H1 (cell line): ENCODE results near the gene LHFPL6. TPM values are rescaled to one million over a fixed set of nuclear protein-coding genes. Genes with fewer than 3 reads are reported as not detected.

Experiments
- CTCF ChIA-PET: fragments of 300-600 bp; sonication (Branson Sonifier 250); formaldehyde crosslinking; loops from one replicate; lab custom pipeline; 2021; ENCODE audit not compliant: partially characterized antibody; lab: Charles Lee
- POLR2A ChIA-PET: fragments of 300-600 bp; sonication (Branson Sonifier 250); formaldehyde crosslinking; loops from one replicate; lab custom pipeline; 2021; ENCODE audit warnings: inconsistent platforms; ENCODE audit not compliant: partially characterized antibody; lab: Charles Lee
- DNase-seq, 2 experiments: peaks; one replicate each; pipeline versions ENCODE4 v3.0.0 to v3.0.0-alpha.2; 2010 to 2022; ENCODE audit warnings: low spot score in 2 of 2, low read depth in 1 of 2, mixed read lengths in 1 of 2
- FAIRE-seq: peaks from 2 replicates; lab custom pipeline; 2011; peaks lifted over from hg19 to GRCh38; lab: Jason Lieb, UNC
- H2AFZ ChIP-seq: 2 replicates; pipeline ENCODE4 v1.8.1; 2012; ENCODE audit warnings: low read length, inconsistent platforms
- H2AK5ac ChIP-seq: 2 replicates; pipeline ENCODE4 v1.6.1; 2013; ENCODE audit warnings: low read depth, low read length
- H2BK120ac ChIP-seq: replicated peaks from 2 replicates; pipeline ENCODE3; 2013; ENCODE audit warnings: low read depth, low read length, inconsistent platforms
- H2BK12ac ChIP-seq: 2 replicates; pipeline ENCODE4 v1.6.1; 2013; ENCODE audit warnings: low read depth, low read length
- H2BK15ac ChIP-seq: 2 replicates; pipeline ENCODE4 v1.6.1; 2013; ENCODE audit warnings: low read length
- H2BK20ac ChIP-seq: 2 replicates; pipeline ENCODE4 v1.6.1; 2013; ENCODE audit warnings: low read length
- H2BK5ac ChIP-seq: 2 replicates; pipeline ENCODE4 v1.6.1; 2013; ENCODE audit warnings: low read depth, low read length
- H3K14ac ChIP-seq: 2 replicates; pipeline ENCODE4 v1.6.1; 2013; ENCODE audit warnings: inconsistent platforms; ENCODE audit not compliant: insufficient read length
- H3K18ac ChIP-seq: 2 replicates; pipeline ENCODE4 v1.6.1; 2013; ENCODE audit warnings: low read length; ENCODE audit errors: extremely low read depth
- H3K23ac ChIP-seq: 2 replicates; pipeline ENCODE4 v1.6.1; 2013; ENCODE audit warnings: inconsistent platforms; ENCODE audit not compliant: insufficient read length
- H3K23me2 ChIP-seq: 2 replicates; pipeline ENCODE4 v1.6.1; 2013; ENCODE audit warnings: low read depth, low read length
- H3K27ac ChIP-seq: 2 replicates; pipeline ENCODE4 v1.6.1; 2011; ENCODE audit warnings: low read depth, low read length, inconsistent platforms
- H3K27me3 ChIP-seq, 4 experiments: replicated peaks in 1 of 4; 1 replicate in 1 of 4; 2 replicates in 3 of 4; pipeline versions ENCODE4 v1.6.1 to v1.8.1; 2011 to 2013; ENCODE audit warnings: low read length in 3 of 4, mild to moderate bottlenecking in 3 of 4, inconsistent platforms in 2 of 4, mixed read lengths in 2 of 4, moderate library complexity in 1 of 4; ENCODE audit not compliant: control insufficient read depth in 3 of 4, insufficient read depth in 3 of 4; ENCODE audit errors: extremely low read depth in 1 of 4
- H3K36me3 ChIP-seq, 4 experiments: 2 replicates each; pipeline versions ENCODE4 v1.6.1 to v1.8.1; 2011 to 2013; ENCODE audit warnings: mild to moderate bottlenecking in 4 of 4, low read length in 3 of 4, moderate library complexity in 2 of 4, control low read depth in 1 of 4, inconsistent platforms in 1 of 4; ENCODE audit not compliant: insufficient read depth in 4 of 4, control insufficient read depth in 2 of 4
- H3K4ac ChIP-seq: replicated peaks from 2 replicates; pipeline ENCODE3; 2013; ENCODE audit warnings: low read length, low read depth, mixed read lengths, inconsistent platforms; ENCODE audit not compliant: insufficient read length
- H3K4me1 ChIP-seq, 4 experiments: replicated peaks in 1 of 4; 1 replicate in 1 of 4; 2 replicates in 3 of 4; pipeline versions ENCODE4 v1.6.1 to v1.8.1; 2011 to 2013; ENCODE audit warnings: low read length in 3 of 4, inconsistent platforms in 2 of 4, mixed read lengths in 1 of 4; ENCODE audit not compliant: insufficient read depth in 4 of 4, control insufficient read depth in 3 of 4
- H3K4me2 ChIP-seq, 2 experiments: 2 replicates each; pipeline versions ENCODE4 v1.6.1 to v1.8.1; 2011 to 2013; ENCODE audit warnings: low read depth in 2 of 2, low read length in 2 of 2, control low read depth in 1 of 2, inconsistent platforms in 1 of 2, mild to moderate bottlenecking in 1 of 2; ENCODE audit not compliant: insufficient read depth in 1 of 2
- H3K4me3 ChIP-seq, 4 experiments: fragments of 200-600, 300-600 bp in 1 of 4; sonication (generic), shearing (Covaris generic), sonication (Bioruptor Twin) in 1 of 4; 2 replicates each; pipeline versions ENCODE4 v1.5.1 to v1.8.1; 2011 to 2016; ENCODE audit warnings: low read length in 4 of 4, low read depth in 3 of 4, control low read depth in 2 of 4, inconsistent platforms in 2 of 4, mild to moderate bottlenecking in 2 of 4, mixed read lengths in 1 of 4, moderate library complexity in 1 of 4; ENCODE audit not compliant: insufficient read depth in 2 of 4; ENCODE audit errors: extremely low read depth in 1 of 4
- H3K56ac ChIP-seq: replicated peaks from 2 replicates; pipeline ENCODE3; 2013; ENCODE audit warnings: low read depth, mild to moderate bottlenecking, mixed read lengths, low read length, inconsistent platforms; ENCODE audit not compliant: insufficient read length
- H3K79me1 ChIP-seq: 2 replicates; pipeline ENCODE4 v1.6.1; 2013; ENCODE audit warnings: low read depth, low read length, control low read depth
- H3K79me2 ChIP-seq, 2 experiments: 2 replicates each; pipeline versions ENCODE4 v1.6.1 to v1.8.1; 2012 to 2013; ENCODE audit warnings: low read length in 2 of 2, mild to moderate bottlenecking in 2 of 2, inconsistent platforms in 1 of 2; ENCODE audit not compliant: insufficient read depth in 2 of 2, control insufficient read depth in 1 of 2
- H3K9ac ChIP-seq, 4 experiments: replicated peaks in 1 of 4; 1 replicate in 1 of 4; 2 replicates in 3 of 4; pipeline versions ENCODE4 v1.6.1 to v1.8.1; 2011 to 2013; ENCODE audit warnings: low read depth in 3 of 4, low read length in 3 of 4, control low read depth in 2 of 4, mild to moderate bottlenecking in 2 of 4, moderate library complexity in 2 of 4, inconsistent platforms in 1 of 4; ENCODE audit errors: extremely low read depth in 1 of 4
- H3K9me3 ChIP-seq, 2 experiments: 2 replicates each; pipeline versions ENCODE4 v1.6.1 to v1.8.1; 2012 to 2013; ENCODE audit warnings: mild to moderate bottlenecking in 2 of 2, moderate library complexity in 2 of 2, control low read depth in 1 of 2, inconsistent platforms in 1 of 2, low read depth in 1 of 2, low read length in 1 of 2, mixed read lengths in 1 of 2; ENCODE audit not compliant: insufficient read depth in 2 of 2
- H4K20me1 ChIP-seq, 2 experiments: replicated peaks in 1 of 2; 2 replicates each; pipeline versions ENCODE3 to v1.8.1; 2011 to 2013; ENCODE audit warnings: inconsistent platforms in 2 of 2, low read length in 2 of 2, mild to moderate bottlenecking in 1 of 2; ENCODE audit not compliant: insufficient read depth in 2 of 2, control insufficient read depth in 1 of 2
- H4K5ac ChIP-seq: 2 replicates; pipeline ENCODE4 v1.6.1; 2013; ENCODE audit warnings: low read length, low read depth, mixed read lengths, inconsistent platforms; ENCODE audit not compliant: insufficient read length
- H4K8ac ChIP-seq: 2 replicates; pipeline ENCODE4 v1.8.0; 2013; ENCODE audit warnings: mild to moderate bottlenecking, moderate library complexity, low read length, inconsistent platforms; ENCODE audit not compliant: insufficient read depth; ENCODE audit errors: extremely low read depth
- H4K91ac ChIP-seq: replicated peaks from 2 replicates; pipeline ENCODE3; 2013; ENCODE audit warnings: low read length, mixed read lengths, inconsistent platforms; ENCODE audit not compliant: insufficient read length
- SP1 ChIP-seq: IDR thresholded peaks from 2 replicates; pipeline ENCODE4 v1.6.1; 2011; ENCODE audit warnings: low read depth, low read length
- WGBS, 2 experiments: shearing (Covaris generic) in 1 of 2; methylation state at CpG; one replicate each; pipeline versions ENCODE4 v1.1.6 to v1.1.7; 2013 to 2015; ENCODE audit warnings: low lambda C conversion rate in 2 of 2, mixed read lengths in 2 of 2, inconsistent platforms in 1 of 2, low coverage in 1 of 2, missing lambda C conversion rate in 1 of 2; ENCODE audit not compliant: insufficient replicate concordance in 2 of 2, insufficient coverage in 1 of 2, insufficient read length in 1 of 2; ENCODE audit errors: extremely low coverage in 1 of 2, missing lambda C conversion rate in 1 of 2; 5-methylcytosine and 5-hydroxymethylcytosine counted together
- polyA plus RNA-seq, 7 experiments: library from polyadenylated mRNA; depleted of rRNA in 3 of 7; stranded (reverse) in 5 of 7; unstranded in 2 of 7; fragments of >200 nt in 5 of 7; fragments of 200-250 nt in 2 of 7; gene quantifications; 1 replicate in 5 of 7; 2 replicates in 1 of 7; 4 replicates in 1 of 7; pipeline versions ENCODE4 v1.2.1 to v1.2.3, GENCODE V29; 2011 to 2013; ENCODE audit warnings: missing spikeins in 2 of 7, mixed read lengths in 2 of 7
- total RNA-seq: library from RNA; stranded (reverse); fragmentation: NEBNext Ultra II Directional; extraction: Animal tissue kit (Norgen Biotek cat#: 25700); gene quantifications from 2 replicates; pipeline ENCODE4 v1.2.1, GENCODE V29; 2021

Gene LHFPL6
- total and polyA plus RNA-seq, 2 of the 8 experiments (the other 6 are each of a cell fraction or from before 2014, with no cell fraction given) = 7.6 to 17.0 TPM

GRCh38 chr13:39330504-39330903 is 272.5 kb downstream of the LHFPL6 start:
- no peak overlapping the region for H4K5ac ChIP-seq
- no peak overlapping the region for H4K91ac ChIP-seq
- 88% methylated on average over 2 of the region's 2 CpGs; no CpG with 5 or more reads in 1 of the 2 experiments for WGBS, 2 experiments
- no peak overlapping the region for H2AFZ ChIP-seq
- no peak overlapping the region for H3K27ac ChIP-seq
- H4K20me1 ChIP-seq = no peaks in the 10 kb centered on the region
- H2BK12ac ChIP-seq = no peak overlapping the region
- H3K36me3 ChIP-seq = no peaks in the 10 kb centered on the region
- ChIA-PET CTCF (interaction anchor here (1.7 kb wide), 1 partner anchor 12 kb away, joined by 3 read pairs; no protein-coding TSS in a partner anchor), POLR2A (no interaction called here)
- no peak overlapping the region for H4K8ac ChIP-seq
- no peaks in the 10 kb centered on the region for H3K79me2 ChIP-seq
- H3K4ac ChIP-seq = no peak overlapping the region
- no peak overlapping the region for H2BK120ac ChIP-seq
- FAIRE-seq (no peak), DNase-seq (no peak)
- no peak overlapping the region for H3K14ac ChIP-seq
- no peak overlapping the region for H3K56ac ChIP-seq
- no peaks in the 10 kb centered on the region for H3K27me3 ChIP-seq
- 0 out of 2 replicates have a peak overlapping the region, but pooled peaks have one; percentile 77 for H2AK5ac ChIP-seq
- H3K18ac ChIP-seq = no peak overlapping the region
- H3K79me1 ChIP-seq = no peaks in the 10 kb centered on the region
- H3K4me2 ChIP-seq = no peak overlapping the region
- 0 out of 4 replicates have a peak, but pooled peaks cover 0 to 2% of the 10 kb centered on the region in 2 experiments for H3K9me3 ChIP-seq
- H3K4me3 ChIP-seq = no peak overlapping the region
- no peak overlapping the region for H2BK15ac ChIP-seq
- no peak overlapping the region for H3K23ac ChIP-seq
- peaks cover 0 to 15% (median 12%) of the 10 kb centered on the region in 4 experiments; a peak in 4 of 7 replicates for H3K4me1 ChIP-seq
- no peaks in the 10 kb centered on the region; the same call in 1 of the 2 replicates for H3K23me2 ChIP-seq
- H2BK20ac ChIP-seq = no peak overlapping the region
- no peak overlapping the region for H2BK5ac ChIP-seq
- no peak overlapping the region for H3K9ac ChIP-seq
- TF ChIP-seq SP1 = no peak
